ENCODE measurements around the gene PRKAG2.

PRKAG2 gene

GRCh38 chr7:151697942-151698341, 179.0 kb downstream of the PRKAG2 start:
- Histone ChIP-seq H3K27ac (no peak overlapping the region), H3K4me3 (no peak overlapping the region)

- Histone ChIP-seq H3K4me3 (no peak overlapping the region), H3K27ac (no peak overlapping the region)
Measured at GRCh38 chr7:151697515-151697895, 179.4 kb downstream of the PRKAG2 start.

GRCh38 chr7:151696721-151697514, 180.0 kb downstream of the PRKAG2 start:
- H3K27ac ChIP-seq = peak overlapping the region in 8 of 21 experiments; percentile 1 to 60 (median 26)
- H3K4me3 ChIP-seq = no peak overlapping the region

GRCh38 chr7:151695951-151696541, 180.9 kb downstream of the PRKAG2 start:
- peak overlapping the region in 7 of 21 experiments; percentile 1 to 51 (median 21) for H3K27ac ChIP-seq
- H3K4me3 ChIP-seq = no peak overlapping the region

- H3K27ac ChIP-seq = peak overlapping the region in 2 of 21 experiments; percentile 45 to 51
- no peak overlapping the region for H3K4me3 ChIP-seq
Measured at GRCh38 chr7:151694828-151695580, 181.9 kb downstream of the PRKAG2 start.

GRCh38 chr7:151694441-151694827, 182.5 kb downstream of the PRKAG2 start:
- H3K27ac ChIP-seq = peak overlapping the region in 1 of 21 experiments; percentile 45
- H3K4me3 ChIP-seq = no peak overlapping the region

- no peak overlapping the region for H3K4me3 ChIP-seq
- peak overlapping the region in 3 of 21 experiments; percentile 20 to 31 (median 26) for H3K27ac ChIP-seq
Measured at GRCh38 chr7:151693140-151693539, 183.8 kb downstream of the PRKAG2 start.

GRCh38 chr7:151692721-151693120, 184.2 kb downstream of the PRKAG2 start:
- Histone ChIP-seq H3K27ac (peak overlapping the region in 4 of 21 experiments; percentile 20 to 31 (median 23)), H3K4me3 (no peak overlapping the region)

GRCh38 chr7:151691449-151691848, 185.5 kb downstream of the PRKAG2 start:
- H3K27ac ChIP-seq = no peak overlapping the region

GRCh38 chr7:151690606-151691005, 186.3 kb downstream of the PRKAG2 start:
- H3K27ac ChIP-seq = no peak overlapping the region
- H3K4me3 ChIP-seq = no peak overlapping the region

More at GRCh38 chr7:151691449-151691848, 185.5 kb downstream of the PRKAG2 start:
- no peak overlapping the region for H3K4me3 ChIP-seq

- H3K27ac ChIP-seq = peak overlapping the region in 3 of 21 experiments; percentile 17 to 54 (median 30)
- H3K4me3 ChIP-seq = no peak overlapping the region
Measured at GRCh38 chr7:151689196-151689971, 187.5 kb downstream of the PRKAG2 start.

- Histone ChIP-seq H3K4me3 (no peak overlapping the region), H3K27ac (peak overlapping the region in 13 of 21 experiments; percentile 5 to 78 (median 62))
Measured at GRCh38 chr7:151688236-151688780, 188.6 kb downstream of the PRKAG2 start.

GRCh38 chr7:151687523-151688235, 189.2 kb downstream of the PRKAG2 start:
- Histone ChIP-seq H3K4me3 (no peak overlapping the region), H3K27ac (peak overlapping the region in 14 of 21 experiments; percentile 0 to 78 (median 62))

GRCh38 chr7:151686826-151687225, 190.1 kb downstream of the PRKAG2 start:
- Histone ChIP-seq H3K27ac (peak overlapping the region in 5 of 21 experiments; percentile 63 to 78 (median 72)), H3K4me3 (no peak overlapping the region)

- Histone ChIP-seq H3K4me3 (no peak overlapping the region), H3K27ac (peak overlapping the region in 2 of 21 experiments; percentile 13 to 39)
Measured at GRCh38 chr7:151686016-151686766, 190.7 kb downstream of the PRKAG2 start.

- H3K27ac ChIP-seq = peak overlapping the region in 2 of 21 experiments; percentile 23 to 34
- H3K4me3 ChIP-seq = no peak overlapping the region
Measured at GRCh38 chr7:151684408-151685175, 192.3 kb downstream of the PRKAG2 start.

Data from skin epidermis (tissue), 12 donors.